HG02884 (cell line): Measurements from ENCODE around the gene HCRTR1.

Source experiments
- ATAC-seq: cut with Tn5 transposase; IDR thresholded peaks from one replicate; pipeline ENCODE4 v1.9.1; 2021; ENCODE audit warnings: mild to moderate bottlenecking, moderate library complexity; ENCODE audit not compliant: unreplicated experiment

HCRTR1 gene

GRCh38 chr1:31648190-31648589, 30.7 kb downstream of the HCRTR1 start:
- no peak for ATAC-seq

DNA sequence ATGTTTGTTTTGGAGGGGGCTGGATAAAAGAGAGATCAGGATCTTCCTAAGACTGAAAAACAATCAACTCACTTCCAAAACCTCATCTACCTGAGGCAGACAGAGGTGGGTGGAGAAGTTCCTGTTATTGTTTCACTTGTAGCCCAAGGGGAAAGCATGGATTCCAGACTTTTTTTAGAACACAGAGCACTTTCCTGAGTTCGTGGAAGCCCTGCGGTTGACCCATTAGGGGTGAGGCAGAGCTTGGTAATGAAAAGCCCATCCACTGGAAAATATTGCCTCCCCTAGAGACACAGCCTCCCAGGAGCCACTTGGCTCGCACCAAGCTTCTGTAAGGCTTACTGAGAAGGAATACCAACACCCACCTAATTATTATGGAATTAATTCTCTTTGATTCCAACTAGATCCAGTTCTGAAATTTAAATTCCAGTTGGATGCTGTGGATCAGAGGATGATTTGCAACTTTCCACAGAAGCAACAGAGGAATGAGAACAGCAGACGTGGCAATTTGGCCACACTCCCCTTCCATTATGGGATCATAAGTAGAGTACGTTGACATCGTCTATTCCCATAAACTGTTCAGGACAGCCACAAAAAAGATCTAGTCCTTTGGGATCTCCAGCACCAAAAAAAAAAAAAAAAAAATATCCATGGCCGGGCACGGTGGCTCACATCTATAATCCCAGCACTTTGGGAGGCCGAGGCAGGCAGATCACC, 31.3 kb downstream of the HCRTR1 start:
- ATAC-seq: no peak

DNA sequence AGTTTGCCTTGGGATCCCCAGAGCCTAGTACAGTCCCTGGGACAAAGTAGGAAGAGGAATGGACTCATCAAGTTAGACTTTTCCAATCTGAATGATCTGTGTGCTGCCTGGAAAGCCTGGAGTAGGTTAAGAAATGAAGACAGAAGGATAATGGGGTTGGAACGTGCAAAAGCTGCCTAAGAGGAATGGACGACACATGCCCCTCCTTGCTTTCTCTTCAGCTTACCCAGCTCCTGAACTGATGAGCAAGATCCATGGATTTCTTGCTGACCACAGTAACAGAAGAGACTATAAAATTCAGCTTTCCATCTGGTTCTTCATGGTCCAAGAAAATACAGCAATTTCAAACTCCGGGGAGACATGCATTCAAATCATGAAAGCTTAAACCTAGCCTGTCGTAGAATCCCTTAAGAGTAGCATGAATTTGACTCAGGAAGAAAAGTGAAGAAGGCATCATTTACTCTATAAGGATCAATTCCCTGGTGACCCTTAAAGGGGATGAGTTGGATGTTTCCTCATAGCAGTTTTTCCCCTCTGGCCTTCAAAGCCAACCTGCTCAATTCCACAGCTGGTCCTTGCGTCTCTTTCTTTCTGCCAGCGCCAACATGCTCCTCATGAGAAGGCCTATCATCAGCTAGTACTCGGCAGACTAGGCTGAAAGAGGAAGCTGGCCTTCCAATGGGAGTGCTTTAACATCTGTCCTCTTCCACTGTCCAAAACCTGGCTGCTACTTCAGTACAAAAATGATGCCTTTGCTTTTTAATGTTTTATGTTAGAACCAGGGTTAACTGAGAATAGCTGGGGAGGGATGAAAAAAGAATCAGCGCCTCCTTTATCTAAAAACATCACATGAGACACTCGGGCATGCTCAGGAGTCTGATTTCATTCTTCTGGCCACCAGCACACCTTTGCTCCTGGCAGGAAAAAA, 32.9 kb downstream of the HCRTR1 start:
- no peak for ATAC-seq

DNA sequence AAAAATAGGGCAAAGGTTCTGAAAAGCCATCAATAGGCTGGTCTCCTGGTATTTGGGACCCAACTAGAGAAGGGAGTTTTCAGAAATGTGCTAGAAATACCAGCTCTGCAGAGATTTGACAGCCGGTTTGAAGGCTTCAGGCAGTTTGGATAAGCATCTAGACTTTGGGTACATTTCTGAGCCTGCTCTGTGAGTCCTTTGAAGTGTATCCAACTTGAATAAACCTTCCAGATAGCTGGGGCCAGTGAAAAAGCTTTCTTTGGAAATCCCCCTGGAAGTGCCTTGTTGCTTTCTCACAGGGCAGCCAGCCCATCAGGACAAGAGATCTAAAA, 33.6 kb downstream of the HCRTR1 start:
- ATAC-seq: no peak

DNA sequence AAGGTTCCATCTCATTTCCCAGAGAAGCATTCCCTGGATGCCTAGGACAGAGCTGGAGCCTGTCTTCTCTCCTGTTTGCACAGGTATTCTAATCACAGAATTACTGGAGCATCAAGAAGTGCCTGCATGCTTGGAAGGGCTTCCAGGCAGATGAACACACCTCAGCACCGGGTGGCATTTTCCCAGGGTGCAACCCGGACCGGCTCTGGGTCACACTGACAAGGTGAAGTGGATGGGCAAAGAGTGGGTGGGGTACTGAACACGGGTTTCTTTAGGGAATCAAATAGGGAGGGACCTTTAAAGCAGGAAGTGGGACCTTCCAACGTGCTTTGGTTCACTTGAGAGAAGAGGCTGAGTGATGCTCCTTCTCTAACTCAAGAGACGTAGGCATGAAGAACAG, 34.3 kb downstream of the HCRTR1 start:
- ATAC-seq: no peak

GRCh38 chr1:31652891-31653499, 35.5 kb downstream of the HCRTR1 start:
- no peak for ATAC-seq

DNA sequence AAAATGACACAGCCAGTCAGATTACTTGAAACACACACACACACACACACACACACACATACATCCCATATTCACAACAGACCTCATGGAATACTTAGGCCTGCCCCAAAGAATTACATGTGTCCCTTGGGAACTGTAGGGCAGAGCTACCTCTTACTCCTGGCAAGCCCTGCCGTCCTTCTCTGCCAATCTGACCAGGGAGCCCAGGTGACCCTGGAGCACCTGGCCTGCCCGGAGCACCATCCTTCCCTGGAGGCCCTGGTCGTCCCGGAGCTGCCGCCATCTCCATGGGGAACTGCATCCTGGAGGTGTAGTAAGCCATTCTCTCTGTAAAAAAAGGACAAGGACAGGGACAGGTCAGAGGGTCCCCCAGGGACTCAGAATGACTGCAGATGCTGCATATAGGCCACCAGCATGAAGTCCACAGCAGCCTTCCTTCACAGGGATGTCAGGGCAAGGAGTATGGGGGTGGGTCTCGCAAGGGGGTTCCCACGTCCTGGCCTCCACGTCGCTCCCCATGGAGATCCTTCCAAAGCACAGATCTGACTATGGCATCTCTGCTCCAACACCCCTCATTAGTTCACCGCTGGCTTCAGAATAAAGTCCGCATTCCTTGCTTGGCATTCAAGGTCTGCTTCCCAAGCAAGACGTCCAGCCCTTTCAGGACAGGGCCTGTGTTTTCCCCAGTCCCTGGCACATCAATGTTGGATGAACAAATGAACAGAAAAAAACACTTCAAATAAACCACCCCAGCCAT, 36.4 kb downstream of the HCRTR1 start:
- ATAC-seq: no peak

- no peak for ATAC-seq
These were observed 36.9 kb downstream of the HCRTR1 start for GRCh38 chr1:31654474-31654776.

DNA sequence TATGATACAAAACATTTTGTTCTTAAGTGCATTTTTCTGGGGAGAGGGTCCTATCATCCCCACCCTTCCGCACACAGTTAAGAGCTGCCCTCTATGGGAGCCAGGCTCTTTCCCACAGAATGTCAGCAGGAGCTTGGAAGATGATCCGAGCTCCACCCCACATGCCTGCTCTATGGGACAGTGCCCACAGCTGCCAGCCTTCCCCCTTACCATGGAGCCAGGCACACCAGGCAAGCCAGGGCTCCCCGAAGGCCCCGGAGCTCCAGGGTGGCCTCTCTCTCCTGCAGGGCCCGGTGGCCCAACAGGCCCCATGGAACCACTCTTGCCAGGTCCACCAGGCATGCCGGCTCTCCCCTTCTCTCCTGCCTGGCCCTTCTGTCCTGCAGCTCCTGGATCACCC, 37.6 kb downstream of the HCRTR1 start:
- ATAC-seq: no peak

- ATAC-seq: no peak
These were observed 38.3 kb downstream of the HCRTR1 start for GRCh38 chr1:31655756-31656155.

- no peak for ATAC-seq
These were observed 39.7 kb downstream of the HCRTR1 start for GRCh38 chr1:31657020-31657804.

GRCh38 chr1:31657972-31658510, 40.6 kb downstream of the HCRTR1 start:
- no peak for ATAC-seq

DNA sequence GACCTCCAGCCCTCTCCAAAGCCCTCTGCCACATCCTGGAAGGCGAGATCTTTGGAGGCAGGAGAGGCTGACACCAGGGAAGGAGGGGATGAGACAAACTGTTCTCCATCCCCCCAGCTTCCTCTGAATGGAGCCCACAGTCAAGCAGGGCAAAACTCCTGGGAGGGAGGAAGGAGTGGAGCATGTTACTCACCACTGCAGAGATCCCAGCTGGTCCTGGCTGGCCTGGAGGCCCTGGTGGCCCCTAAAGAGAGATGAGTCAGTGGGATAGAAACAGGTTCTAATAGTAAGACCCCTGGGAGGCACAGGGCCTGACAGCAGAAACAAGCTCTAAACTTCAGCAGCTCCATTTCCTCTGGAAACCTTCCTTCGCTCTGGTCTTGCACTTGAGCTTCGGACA, 41.2 kb downstream of the HCRTR1 start:
- ATAC-seq: no peak

DNA sequence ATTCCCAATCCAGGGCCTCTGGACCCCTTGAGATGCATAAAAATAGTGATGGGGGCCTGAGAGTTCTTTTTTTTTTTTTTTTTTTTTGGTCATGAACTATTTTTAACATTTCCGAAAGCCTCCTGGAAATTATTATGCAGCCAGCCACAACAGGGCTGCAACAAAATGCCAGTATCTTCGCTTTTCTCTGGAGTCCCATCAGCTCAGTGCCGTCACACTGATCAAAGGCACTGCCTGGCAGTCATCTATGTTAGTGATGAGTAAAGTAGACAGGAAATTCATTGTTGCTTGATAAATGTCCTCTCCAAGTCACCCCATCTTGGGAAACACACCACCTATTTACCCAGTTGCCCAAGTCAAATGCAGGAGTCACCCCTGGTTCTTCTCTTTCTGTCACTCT, 42.4 kb downstream of the HCRTR1 start:
- no peak for ATAC-seq

DNA sequence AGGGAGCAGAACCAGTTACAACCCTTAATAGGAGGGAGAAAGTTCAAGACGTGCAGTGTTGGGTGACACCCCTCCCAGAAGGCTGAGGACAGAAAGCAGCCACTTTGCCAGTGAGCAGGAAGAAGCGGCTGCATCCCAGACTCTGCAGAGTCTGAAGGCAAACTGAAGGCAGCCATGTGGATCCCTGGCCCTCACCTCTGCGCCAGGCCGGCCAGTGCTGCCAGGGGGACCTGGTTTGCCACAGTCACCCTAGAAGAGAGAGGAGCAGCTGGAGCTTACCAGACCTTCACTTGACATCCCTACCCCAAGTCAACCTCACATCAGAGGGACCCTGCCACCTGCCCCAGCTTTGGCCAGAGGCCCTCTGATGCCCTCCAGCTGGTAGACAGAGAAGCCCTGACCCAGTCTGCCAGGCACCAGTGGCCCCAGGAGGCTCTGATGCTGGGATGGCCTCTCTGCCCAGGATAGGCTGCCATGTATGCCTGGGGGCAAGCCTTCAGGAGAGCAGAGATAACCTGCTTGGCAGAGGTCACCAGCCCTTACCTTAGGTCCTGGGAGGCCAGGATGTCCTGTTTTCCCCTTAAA, 43.5 kb downstream of the HCRTR1 start:
- no peak for ATAC-seq

DNA sequence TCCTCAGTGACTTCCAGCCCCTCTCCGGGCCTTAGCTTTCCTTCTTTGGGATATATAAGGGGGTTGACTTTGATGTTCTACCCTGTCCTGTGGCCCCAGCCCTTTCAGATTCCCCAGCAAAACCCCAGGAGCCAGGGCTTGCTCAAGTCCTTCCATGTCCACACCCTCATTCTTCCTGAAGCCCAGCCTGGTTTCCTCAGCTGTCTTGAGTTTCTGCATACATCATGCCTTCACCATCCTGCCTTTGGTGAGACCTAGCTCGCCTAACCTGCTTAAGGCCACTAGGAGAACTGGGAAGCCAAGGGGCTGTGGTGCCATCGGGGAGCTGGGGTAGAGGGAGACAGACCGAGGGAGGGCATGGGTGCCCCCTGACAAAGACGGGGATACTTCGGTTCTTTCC, 44.4 kb downstream of the HCRTR1 start:
- no peak for ATAC-seq

DNA sequence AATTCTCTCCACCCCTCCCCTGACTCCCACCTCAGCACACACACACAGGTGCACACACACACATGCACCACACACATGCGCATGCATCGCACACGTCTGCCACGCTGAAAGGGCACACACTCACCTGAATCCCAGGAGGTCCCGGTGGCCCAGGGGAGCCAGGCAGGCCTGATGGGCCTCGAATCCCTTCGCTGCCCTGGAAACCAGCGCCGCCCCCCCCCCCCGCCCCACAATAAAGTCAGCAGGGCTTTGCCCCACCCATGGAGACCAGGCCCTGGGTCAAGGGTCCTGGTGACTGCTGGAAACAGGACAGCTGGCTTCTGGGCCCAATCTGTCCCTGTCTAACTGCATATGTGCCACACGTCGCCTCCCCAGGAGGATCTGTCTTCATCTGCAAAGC, 45.0 kb downstream of the HCRTR1 start:
- no peak for ATAC-seq

DNA sequence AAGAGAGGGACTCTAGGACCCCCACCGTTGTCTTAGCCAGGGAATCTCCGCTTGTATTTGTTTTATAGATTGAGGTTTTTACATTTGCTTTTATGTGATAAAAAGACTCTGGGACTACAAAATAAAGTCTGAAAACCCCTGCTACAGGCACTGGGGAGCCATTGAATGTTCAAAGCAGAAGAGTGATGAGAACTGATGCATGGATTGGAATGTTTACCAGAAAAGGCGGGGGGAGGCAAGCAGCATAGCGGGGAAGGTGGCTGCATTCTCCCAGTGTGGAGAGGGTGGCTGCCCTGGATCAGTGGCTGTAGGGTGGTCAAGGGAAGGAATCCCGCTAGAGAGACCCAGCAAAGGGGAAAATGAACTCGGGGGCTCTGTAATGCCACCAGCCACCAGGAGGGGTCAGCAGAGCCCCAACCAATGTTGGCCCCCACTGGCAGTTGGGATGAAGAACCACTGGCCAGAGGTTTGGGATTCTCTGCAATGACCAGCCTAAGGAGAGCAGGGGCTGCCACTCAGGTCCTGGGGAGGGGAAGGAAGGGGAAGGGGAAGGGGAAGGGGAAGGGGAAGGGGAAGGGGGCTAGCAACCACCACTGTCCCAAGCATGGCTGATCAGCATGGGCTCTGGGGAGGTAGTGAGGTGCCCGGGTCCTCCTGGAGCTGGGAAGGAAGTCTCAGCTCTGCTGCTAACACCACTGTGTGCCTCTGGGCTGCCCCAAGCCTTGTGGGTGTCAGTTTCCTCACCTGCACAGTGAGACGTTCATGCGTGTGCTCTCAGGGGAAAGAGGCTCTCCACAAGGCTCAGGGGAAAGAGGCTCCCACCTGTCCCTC, 46.3 kb downstream of the HCRTR1 start:
- no peak for ATAC-seq

GRCh38 chr1:31664528-31664927, 47.0 kb downstream of the HCRTR1 start:
- ATAC-seq: no peak
